Activated naive CD4-positive, alpha-beta T cell (primary cell): ENCODE data around the gene PLD6.
"Not testable (repeated sequence)": the region's sequence is repeated elsewhere in the genome, so short reads cannot be mapped to it uniquely, and the experiment has no call there.

Experiments
- DNase-seq, 4 experiments: peaks; one replicate each; lab custom pipeline; 2025; lab: John Stamatoyannopoulos, UW

Gene PLD6

GRCh38 chr17:17200831-17201230, 5.3 kb downstream of the PLD6 start:
- DNase-seq, result no peak

GRCh38 chr17:17200311-17200710, 5.8 kb downstream of the PLD6 start:
- DNase-seq, result no peak

GRCh38 chr17:17198281-17198680, 7.9 kb downstream of the PLD6 start:
- DNase-seq, result no peak

- no peak for DNase-seq
Observed at GRCh38 chr17:17196776-17197175, 9.4 kb downstream of the PLD6 start.

- not testable (repeated sequence) for DNase-seq
Observed at GRCh38 chr17:17195466-17195865, 10.7 kb downstream of the PLD6 start.

- DNase-seq, result no peak
Observed at GRCh38 chr17:17191961-17192381, 14.2 kb downstream of the PLD6 start.

- DNase-seq, result no peak
Observed at GRCh38 chr17:17191346-17191792, 14.8 kb downstream of the PLD6 start.

- no peak for DNase-seq
Observed at GRCh38 chr17:17190188-17190587, 15.9 kb downstream of the PLD6 start.

GRCh38 chr17:17189559-17189958, 16.6 kb downstream of the PLD6 start:
- DNase-seq, result no peak

GRCh38 chr17:17188586-17188985, 17.5 kb downstream of the PLD6 start:
- DNase-seq, result no peak

- no peak for DNase-seq
Observed at GRCh38 chr17:17186551-17187505, 19.3 kb downstream of the PLD6 start.

- no peak for DNase-seq
Observed at GRCh38 chr17:17186051-17186450, 20.1 kb downstream of the PLD6 start.

- DNase-seq, result not testable (repeated sequence)
Observed at GRCh38 chr17:17184985-17185757, 21.0 kb downstream of the PLD6 start.

- no peak for DNase-seq
Observed at GRCh38 chr17:17183744-17184143, 22.4 kb downstream of the PLD6 start.

- peak in 1 of 4 experiments; percentile 29 for DNase-seq
Observed at GRCh38 chr17:17182598-17183136, 23.5 kb downstream of the PLD6 start.

GRCh38 chr17:17181666-17182597, 24.2 kb downstream of the PLD6 start:
- DNase-seq, result peak in 1 of 4 experiments; percentile 21

GRCh38 chr17:17180741-17181525, 25.2 kb downstream of the PLD6 start:
- DNase-seq, result no peak

- DNase-seq, result peak in 2 of 4 experiments; percentile 25 to 34
Observed at GRCh38 chr17:17180141-17180603, 26.0 kb downstream of the PLD6 start.

- peak in 1 of 4 experiments; percentile 29 for DNase-seq
Observed at GRCh38 chr17:17179371-17179827, 26.7 kb downstream of the PLD6 start.

GRCh38 chr17:17177176-17177575, 29.0 kb downstream of the PLD6 start:
- DNase-seq, result no peak
